Measurements from ENCODE around the gene PRDX1.

Gene PRDX1

GRCh38 chr1:45521413-45522323 is at the start of gene PRDX1:
PRDX1 (minus strand) TSS chr1:45521884; CDS start chr1:45519043, 2,841 bp downstream.
- DNase-seq (ENCODE audit: low read depth in 2 of 3, low spot score in 2 of 3): peak; percentile 92 to 100 (median 100)

GRCh38 chr1:45570631-45571030 is 48.9 kb upstream of the PRDX1 start:
- no peak for DNase-seq (ENCODE audit: low read depth in 2 of 3, low spot score in 2 of 3)

- DNase-seq (ENCODE audit: low read depth in 2 of 3, low spot score in 2 of 3): peak in 1 of 3 experiments; percentile 51
Observed at GRCh38 chr1:45569962-45570581, 48.4 kb upstream of the PRDX1 start.

- DNase-seq (ENCODE audit: low read depth in 2 of 3, low spot score in 2 of 3): no peak
Observed at GRCh38 chr1:45569571-45569961, 47.9 kb upstream of the PRDX1 start.

- DNase-seq (ENCODE audit: low read depth in 2 of 3, low spot score in 2 of 3): no peak
Observed at GRCh38 chr1:45568421-45568820, 46.7 kb upstream of the PRDX1 start.

- no peak for DNase-seq (ENCODE audit: low read depth in 2 of 3, low spot score in 2 of 3)
Observed at GRCh38 chr1:45567911-45568310, 46.2 kb upstream of the PRDX1 start.

GRCh38 chr1:45566722-45567121 is 45.0 kb upstream of the PRDX1 start:
- no peak for DNase-seq (ENCODE audit: low read depth in 2 of 3, low spot score in 2 of 3)

- DNase-seq (ENCODE audit: low read depth in 2 of 3, low spot score in 2 of 3): no peak
Observed at GRCh38 chr1:45563843-45564242, 42.2 kb upstream of the PRDX1 start.

- no peak for DNase-seq (ENCODE audit: low read depth in 2 of 3, low spot score in 2 of 3)
Observed at GRCh38 chr1:45557422-45557944, 35.8 kb upstream of the PRDX1 start.

GRCh38 chr1:45554198-45554597 is 32.5 kb upstream of the PRDX1 start:
- no peak for DNase-seq (ENCODE audit: low read depth in 2 of 3, low spot score in 2 of 3)

- no peak for DNase-seq (ENCODE audit: low read depth in 2 of 3, low spot score in 2 of 3)
Observed at GRCh38 chr1:45552331-45552730, 30.6 kb upstream of the PRDX1 start.

GRCh38 chr1:45551684-45552083 is 30.0 kb upstream of the PRDX1 start:
- DNase-seq (ENCODE audit: low read depth in 2 of 3, low spot score in 2 of 3): no peak

- DNase-seq (ENCODE audit: low read depth in 2 of 3, low spot score in 2 of 3): peak; percentile 69 to 87 (median 83)
Observed at GRCh38 chr1:45550401-45551351, 29.0 kb upstream of the PRDX1 start, which contains the start of gene AKR1A1. AKR1A1 (plus strand) TSS chr1:45550826; CDS start chr1:45561795, 10,969 bp downstream.

- no peak for DNase-seq (ENCODE audit: low read depth in 2 of 3, low spot score in 2 of 3)
Observed at GRCh38 chr1:45545553-45546310, 24.0 kb upstream of the PRDX1 start.

- no peak for DNase-seq (ENCODE audit: low read depth in 2 of 3, low spot score in 2 of 3)
Observed at GRCh38 chr1:45545019-45545493, 23.4 kb upstream of the PRDX1 start.

- no peak for DNase-seq (ENCODE audit: low read depth in 2 of 3, low spot score in 2 of 3)
Observed at GRCh38 chr1:45544530-45544929, 22.8 kb upstream of the PRDX1 start.

GRCh38 chr1:45543581-45544417 is 22.1 kb upstream of the PRDX1 start:
- DNase-seq (ENCODE audit: low read depth in 2 of 3, low spot score in 2 of 3): peak in 2 of 3 experiments; percentile 25 to 53

GRCh38 chr1:45542591-45542990 is 20.9 kb upstream of the PRDX1 start:
- DNase-seq (ENCODE audit: low read depth in 2 of 3, low spot score in 2 of 3): no peak

- no peak for DNase-seq (ENCODE audit: low read depth in 2 of 3, low spot score in 2 of 3)
Observed at GRCh38 chr1:45541193-45541592, 19.5 kb upstream of the PRDX1 start.

Data from activated CD8-positive, alpha-beta memory T cell treated with anti-CD3 and anti-CD28 coated beads for 48 hours (primary cell).